ENCODE data around the gene IQCK. TPM values are rescaled to one million over a fixed set of nuclear protein-coding genes. Genes with fewer than 3 reads are reported as not detected.
A peak's percentile ranks its signal among the peaks of the same experiment; 100 is the strongest.

IQCK gene
- total and polyA plus RNA-seq, 2 donors (not counting 3 experiments of a cell fraction or from before 2014, with no cell fraction given): 17.2 to 18.1 TPM

GRCh38 chr16:19704321-19705145 is 13.5 kb upstream of the IQCK start:
- intact Hi-C loops (cut with micrococcal nuclease): no loop called here
- peak overlapping the region; percentile 63 for H3K27ac ChIP-seq (ENCODE audit: insufficient read depth, low read depth, low read length)
- no peaks in the 10 kb centered on the region for H3K27me3 ChIP-seq (ENCODE audit: control insufficient read depth in 2 of 2, insufficient read depth in 2 of 2, low read length in 2 of 2)
- no peaks in the 10 kb centered on the region for H3K79me2 ChIP-seq (ENCODE audit: control insufficient read depth, insufficient read depth, low read length)
- H4K20me1 ChIP-seq (replicated peaks; ENCODE audit: control insufficient read depth, extremely low read depth, insufficient read depth, low read length): no peaks in the 10 kb centered on the region
- H3K9me1 ChIP-seq (replicated peaks; ENCODE audit: control insufficient read depth, extremely low read depth, insufficient read depth, low read length): no peaks in the 10 kb centered on the region
- dilution Hi-C loops (cut with MboI; ENCODE audit: extremely low pct_ligation_motif_present, low sequenced_read_pairs): no loop called here
- H3K4me3 ChIP-seq (replicated peaks in 1 of 3; ENCODE audit: insufficient read depth in 1 of 3, low read depth in 1 of 3, low read length in 3 of 3): no peak overlapping the region
- peak; percentile 66 for FAIRE-seq
- BruUV-seq (replicated peaks): no TSS peak
- peaks cover 11% of the 10 kb centered on the region for H3K4me1 ChIP-seq (ENCODE audit: control insufficient read depth, extremely low read depth, insufficient read depth, low read length)
- peaks cover 5 to 14% of the 10 kb centered on the region in 2 experiments for H3K36me3 ChIP-seq (ENCODE audit: control insufficient read depth in 2 of 2, extremely low read depth in 1 of 2, insufficient read depth in 2 of 2, low read length in 2 of 2)
- H3K9ac ChIP-seq (replicated peaks; ENCODE audit: extremely low read depth, insufficient read depth, low read length): no peak overlapping the region
- ChIA-PET POLR2A (no interaction called here), CTCF (no interaction called here)
- peak; percentile 79 for DNase-seq (ENCODE audit: low read depth, low spot score)
- no peak overlapping the region for H3K4me2 ChIP-seq (ENCODE audit: insufficient read depth, low read length)
- H3K9me3 ChIP-seq (replicated peaks; ENCODE audit: control insufficient read depth, insufficient read depth, low read length): no peaks in the 10 kb centered on the region
- TF ChIP-seq JUN (IDR thresholded peaks at IDR 0.05; ENCODE audit: borderline replicate concordance, insufficient read depth, insufficient read length, low read depth) (peak; percentile 32), EZH2 (IDR thresholded peaks at IDR 0.05; ENCODE audit: borderline replicate concordance, low read depth, low read length, severe bottlenecking) (no peak), FOS (IDR thresholded peaks at IDR 0.05; ENCODE audit: borderline replicate concordance, insufficient read depth, low read length) (peak; percentile 30), POLR2A (IDR thresholded peaks at IDR 0.05; ENCODE audit: low read depth, low read length) (no peak)
- TF ChIP-seq, protein P1, sequence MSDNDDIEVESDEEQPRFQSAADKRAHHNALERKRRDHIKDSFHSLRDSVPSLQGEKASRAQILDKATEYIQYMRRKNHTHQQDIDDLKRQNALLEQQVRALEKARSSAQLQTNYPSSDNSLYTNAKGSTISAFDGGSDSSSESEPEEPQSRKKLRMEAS (IDR thresholded peaks at IDR 0.05; ENCODE audit: insufficient read depth, insufficient read length): no peak
- no peak overlapping the region for H2AFZ ChIP-seq (ENCODE audit: low read depth, low read length)

GRCh38 chr16:19705146-19705501 is 12.9 kb upstream of the IQCK start:
- Histone ChIP-seq H3K4me3 (replicated peaks in 1 of 3; ENCODE audit: insufficient read depth in 1 of 3, low read depth in 1 of 3, low read length in 3 of 3) (no peak overlapping the region), H2AFZ (ENCODE audit: low read depth, low read length) (no peak overlapping the region), H3K27me3 (ENCODE audit: control insufficient read depth in 2 of 2, insufficient read depth in 2 of 2, low read length in 2 of 2) (no peaks in the 10 kb centered on the region), H3K9me3 (replicated peaks; ENCODE audit: control insufficient read depth, insufficient read depth, low read length) (no peaks in the 10 kb centered on the region), H3K27ac (ENCODE audit: insufficient read depth, low read depth, low read length) (peak overlapping the region; percentile 63), H3K36me3 (ENCODE audit: control insufficient read depth in 2 of 2, extremely low read depth in 1 of 2, insufficient read depth in 2 of 2, low read length in 2 of 2) (peaks cover 6 to 14% of the 10 kb centered on the region in 2 experiments), H3K4me2 (ENCODE audit: insufficient read depth, low read length) (no peak overlapping the region), H3K9me1 (replicated peaks; ENCODE audit: control insufficient read depth, extremely low read depth, insufficient read depth, low read length) (no peaks in the 10 kb centered on the region), H3K79me2 (ENCODE audit: control insufficient read depth, insufficient read depth, low read length) (no peaks in the 10 kb centered on the region), H3K4me1 (ENCODE audit: control insufficient read depth, extremely low read depth, insufficient read depth, low read length) (peaks cover 8% of the 10 kb centered on the region), H4K20me1 (replicated peaks; ENCODE audit: control insufficient read depth, extremely low read depth, insufficient read depth, low read length) (no peaks in the 10 kb centered on the region), H3K9ac (replicated peaks; ENCODE audit: extremely low read depth, insufficient read depth, low read length) (no peak overlapping the region)
- CTCF ChIA-PET: no interaction called here
- BruUV-seq (replicated peaks): TSS peak; percentile 38
- POLR2A ChIA-PET: no interaction called here
- FAIRE-seq (no peak), DNase-seq (ENCODE audit: low read depth, low spot score) (no peak)
- TF ChIP-seq JUN (IDR thresholded peaks at IDR 0.05; ENCODE audit: borderline replicate concordance, insufficient read depth, insufficient read length, low read depth) (no peak), EZH2 (IDR thresholded peaks at IDR 0.05; ENCODE audit: borderline replicate concordance, low read depth, low read length, severe bottlenecking) (no peak), FOS (IDR thresholded peaks at IDR 0.05; ENCODE audit: borderline replicate concordance, insufficient read depth, low read length) (no peak), GATA2 (IDR thresholded peaks at IDR 0.05; ENCODE audit: insufficient read depth, insufficient read length, low read depth, low read length) (no peak), MYC (IDR thresholded peaks at IDR 0.05; ENCODE audit: low read depth, low read length) (no peak), POLR2A (IDR thresholded peaks at IDR 0.05; ENCODE audit: low read depth, low read length) (no peak), CTCF (IDR thresholded peaks at IDR 0.05; ENCODE audit: extremely low read depth in 1 of 2, insufficient read depth in 1 of 2, low read depth in 1 of 2, low read length in 2 of 2) (no peak)
- TF ChIP-seq, protein P1 (IDR thresholded peaks at IDR 0.05; ENCODE audit: insufficient read depth, insufficient read length): no peak
- dilution Hi-C loops (cut with MboI; ENCODE audit: extremely low pct_ligation_motif_present, low sequenced_read_pairs) (no loop called here), intact Hi-C loops (cut with micrococcal nuclease) (no loop called here)

All from endothelial cell of umbilical vein (primary cell).